IMR-90 (cell line): ENCODE measurements around the gene FARP1.

Source experiments
- CEBPB ChIP-seq: IDR thresholded peaks from 2 replicates; pipeline ENCODE4 v1.6.1; 2012; ENCODE audit warnings: low read depth, low read length, improper control_type of control experiment
- FOS ChIP-seq: fragments of 150-350 bp; IDR thresholded peaks from 2 replicates; pipeline ENCODE4 v1.6.1; 2016; ENCODE audit warnings: low read depth, low read length
- MAZ ChIP-seq: IDR thresholded peaks from 2 replicates; pipeline ENCODE4 v1.6.1; 2012; ENCODE audit warnings: low read depth, mild to moderate bottlenecking, low read length, improper control_type of control experiment, moderate library complexity, borderline replicate concordance
- NFE2L2 ChIP-seq: fragments of 150-350 bp; IDR thresholded peaks from 2 replicates; pipeline ENCODE4 v1.6.1; 2016; ENCODE audit warnings: low read depth, mild to moderate bottlenecking, low read length
- POLR2A ChIP-seq: IDR thresholded peaks from 2 replicates; pipeline ENCODE4 v1.6.1; 2012; ENCODE audit warnings: mild to moderate bottlenecking, low read depth, low read length
- RFX5 ChIP-seq: IDR thresholded peaks from 2 replicates; pipeline ENCODE4 v1.8.0; 2012; ENCODE audit warnings: low read depth, mild to moderate bottlenecking, low read length, moderate library complexity
- TF ChIP-seq, protein P1 (sequence below): conservative IDR thresholded peaks from 2 replicates; pipeline ENCODE4 v1.5.1; 2012; ENCODE audit warnings: mild to moderate bottlenecking, low read depth, low read length, improper control_type of control experiment
- TF ChIP-seq, protein P2 (sequence below): fragments of 150-350 bp; IDR thresholded peaks from 2 replicates; pipeline ENCODE4 v1.6.1; 2017; ENCODE audit warnings: mild to moderate bottlenecking, antibody characterized with exemption, low read length, low read depth
- TF ChIP-seq, protein P3 (sequence below): fragments of 150-350 bp; IDR thresholded peaks from 2 replicates; pipeline ENCODE4 v1.6.1; 2016; ENCODE audit warnings: low read depth, mild to moderate bottlenecking, low read length, moderate library complexity, borderline replicate concordance

DNA sequence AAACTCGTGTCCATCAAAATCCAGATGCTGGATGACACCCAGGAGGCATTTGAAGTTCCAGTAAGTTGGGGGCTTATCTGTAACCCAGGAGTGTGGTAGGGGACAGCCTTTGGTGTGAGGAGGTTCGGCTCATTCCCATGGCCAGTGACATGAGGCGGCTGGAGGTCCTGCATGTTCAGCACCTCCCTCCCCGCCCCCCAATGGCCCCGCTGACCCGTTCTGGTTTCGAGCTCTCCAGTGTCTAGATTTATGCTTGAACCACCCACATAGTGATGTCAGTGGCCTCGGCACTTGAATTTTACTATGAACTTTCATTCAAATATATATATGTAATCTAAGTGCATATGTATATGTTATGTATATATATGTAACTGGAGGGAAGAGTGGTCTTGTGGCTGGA is 70.5 kb downstream of the FARP1 start:
- TF ChIP-seq, protein P1, sequence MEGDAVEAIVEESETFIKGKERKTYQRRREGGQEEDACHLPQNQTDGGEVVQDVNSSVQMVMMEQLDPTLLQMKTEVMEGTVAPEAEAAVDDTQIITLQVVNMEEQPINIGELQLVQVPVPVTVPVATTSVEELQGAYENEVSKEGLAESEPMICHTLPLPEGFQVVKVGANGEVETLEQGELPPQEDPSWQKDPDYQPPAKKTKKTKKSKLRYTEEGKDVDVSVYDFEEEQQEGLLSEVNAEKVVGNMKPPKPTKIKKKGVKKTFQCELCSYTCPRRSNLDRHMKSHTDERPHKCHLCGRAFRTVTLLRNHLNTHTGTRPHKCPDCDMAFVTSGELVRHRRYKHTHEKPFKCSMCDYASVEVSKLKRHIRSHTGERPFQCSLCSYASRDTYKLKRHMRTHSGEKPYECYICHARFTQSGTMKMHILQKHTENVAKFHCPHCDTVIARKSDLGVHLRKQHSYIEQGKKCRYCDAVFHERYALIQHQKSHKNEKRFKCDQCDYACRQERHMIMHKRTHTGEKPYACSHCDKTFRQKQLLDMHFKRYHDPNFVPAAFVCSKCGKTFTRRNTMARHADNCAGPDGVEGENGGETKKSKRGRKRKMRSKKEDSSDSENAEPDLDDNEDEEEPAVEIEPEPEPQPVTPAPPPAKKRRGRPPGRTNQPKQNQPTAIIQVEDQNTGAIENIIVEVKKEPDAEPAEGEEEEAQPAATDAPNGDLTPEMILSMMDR = no peak
- no peak for TF ChIP-seq POLR2A
- no peak for TF ChIP-seq FOS
- TF ChIP-seq RFX5 = no peak
- TF ChIP-seq CEBPB = no peak
- TF ChIP-seq, protein P2, sequence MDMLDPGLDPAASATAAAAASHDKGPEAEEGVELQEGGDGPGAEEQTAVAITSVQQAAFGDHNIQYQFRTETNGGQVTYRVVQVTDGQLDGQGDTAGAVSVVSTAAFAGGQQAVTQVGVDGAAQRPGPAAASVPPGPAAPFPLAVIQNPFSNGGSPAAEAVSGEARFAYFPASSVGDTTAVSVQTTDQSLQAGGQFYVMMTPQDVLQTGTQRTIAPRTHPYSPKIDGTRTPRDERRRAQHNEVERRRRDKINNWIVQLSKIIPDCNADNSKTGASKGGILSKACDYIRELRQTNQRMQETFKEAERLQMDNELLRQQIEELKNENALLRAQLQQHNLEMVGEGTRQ = no peak
- no peak for TF ChIP-seq NFE2L2
- TF ChIP-seq, protein P3, sequence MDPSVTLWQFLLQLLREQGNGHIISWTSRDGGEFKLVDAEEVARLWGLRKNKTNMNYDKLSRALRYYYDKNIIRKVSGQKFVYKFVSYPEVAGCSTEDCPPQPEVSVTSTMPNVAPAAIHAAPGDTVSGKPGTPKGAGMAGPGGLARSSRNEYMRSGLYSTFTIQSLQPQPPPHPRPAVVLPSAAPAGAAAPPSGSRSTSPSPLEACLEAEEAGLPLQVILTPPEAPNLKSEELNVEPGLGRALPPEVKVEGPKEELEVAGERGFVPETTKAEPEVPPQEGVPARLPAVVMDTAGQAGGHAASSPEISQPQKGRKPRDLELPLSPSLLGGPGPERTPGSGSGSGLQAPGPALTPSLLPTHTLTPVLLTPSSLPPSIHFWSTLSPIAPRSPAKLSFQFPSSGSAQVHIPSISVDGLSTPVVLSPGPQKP = no peak
- no peak for TF ChIP-seq MAZ
